ENCODE results near the gene MDFI.
"Not testable (repeated sequence)": the region's sequence is repeated elsewhere in the genome, so short reads cannot be mapped to it uniquely, and the experiment has no call there.

Gene MDFI

DNA sequence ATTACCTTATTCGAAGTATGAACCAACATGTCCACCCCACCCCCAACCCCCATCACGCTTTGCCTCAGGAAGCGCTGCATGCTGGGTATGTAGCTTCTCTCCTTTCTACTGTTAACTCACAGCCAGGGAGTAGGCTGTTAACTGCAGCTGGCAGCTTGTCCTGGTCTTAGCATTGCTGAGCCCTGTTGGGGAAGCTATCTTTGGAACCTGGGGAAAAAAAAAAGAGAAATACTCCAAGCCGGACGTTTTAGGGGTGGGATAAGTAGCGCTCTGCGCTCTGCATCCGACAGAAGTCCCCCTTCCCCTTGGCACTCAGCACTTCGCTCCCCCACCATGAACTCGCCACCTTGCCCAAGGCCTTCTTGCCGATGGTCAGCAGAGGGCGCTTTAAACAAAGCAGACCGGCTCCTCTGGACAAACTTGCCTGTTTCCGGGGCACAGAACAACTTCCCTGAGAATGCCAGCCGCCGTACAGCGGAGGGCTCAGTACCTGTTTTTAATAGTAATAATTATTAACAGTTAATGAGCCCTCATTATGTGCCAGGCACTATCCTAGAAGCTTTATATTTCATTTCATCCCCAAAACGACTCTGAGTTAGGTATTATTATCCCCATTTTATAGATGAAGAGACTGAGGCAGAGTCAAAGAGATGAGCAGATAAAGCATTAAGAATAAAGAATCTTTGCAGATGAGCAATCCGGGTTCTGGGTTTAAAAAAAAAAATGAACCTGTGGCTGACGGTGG, 35.2 kb upstream of the MDFI start:
- peak in 1 of 2 experiments; percentile 46 for DNase-seq

DNA sequence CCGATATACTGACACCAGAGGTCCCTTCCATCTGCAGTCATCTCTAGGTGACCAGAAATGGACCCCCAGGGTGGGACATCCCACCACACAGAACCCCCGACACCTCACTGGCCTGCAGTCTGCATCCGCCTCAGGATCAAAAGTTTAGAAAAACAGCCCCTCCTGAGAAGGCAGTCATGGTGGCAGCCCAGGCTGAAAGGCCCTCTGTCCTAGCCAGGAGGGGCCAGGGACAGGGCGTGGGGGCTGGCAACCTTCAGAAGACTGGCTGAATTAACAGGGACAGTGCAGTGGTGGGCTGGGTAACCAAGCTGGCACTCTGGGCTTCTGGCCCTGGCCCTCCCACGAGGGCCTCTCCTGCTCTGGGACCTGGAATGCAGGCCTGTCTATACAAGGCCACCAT, 34.3 kb upstream of the MDFI start:
- DNase-seq: no peak

DNA sequence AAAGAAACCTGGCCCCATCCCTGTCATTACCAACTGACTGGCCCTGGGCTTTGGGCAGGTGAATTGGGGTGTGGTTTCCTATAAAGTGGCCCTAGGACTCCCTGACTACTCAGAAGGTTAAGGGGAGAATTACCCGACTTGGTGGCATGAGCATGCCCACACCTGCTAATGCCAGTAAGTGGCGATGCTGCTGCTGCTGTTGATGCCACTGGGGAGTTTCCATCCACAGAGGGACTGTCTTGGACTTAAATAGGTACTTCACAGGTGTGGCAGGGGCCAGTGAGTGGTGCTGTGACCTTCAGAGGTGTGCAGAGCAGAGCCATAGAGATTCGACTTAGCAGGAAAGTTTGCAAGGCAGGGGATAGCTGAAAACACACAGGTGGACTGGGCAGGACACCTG, 32.6 kb upstream of the MDFI start:
- no peak for DNase-seq

DNA sequence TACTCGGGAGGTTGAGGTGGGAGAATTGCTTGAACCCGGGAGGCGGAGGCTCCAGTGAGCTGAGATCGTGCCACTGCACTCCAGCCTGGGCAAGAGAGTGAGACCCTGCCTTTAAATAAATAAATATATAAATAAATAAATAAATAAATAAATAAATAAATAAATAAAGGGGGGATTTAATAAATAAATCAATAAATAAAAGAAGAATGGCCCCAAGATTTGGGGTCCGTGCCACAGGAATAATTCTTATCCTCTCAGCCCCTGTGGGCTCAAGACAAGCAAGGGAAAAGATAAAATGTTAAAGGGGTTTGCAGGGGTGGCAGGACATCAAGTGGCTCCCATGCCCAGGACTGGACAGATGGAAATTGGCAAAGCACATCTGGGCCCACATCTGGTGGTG, 31.2 kb upstream of the MDFI start:
- DNase-seq: no peak

DNA sequence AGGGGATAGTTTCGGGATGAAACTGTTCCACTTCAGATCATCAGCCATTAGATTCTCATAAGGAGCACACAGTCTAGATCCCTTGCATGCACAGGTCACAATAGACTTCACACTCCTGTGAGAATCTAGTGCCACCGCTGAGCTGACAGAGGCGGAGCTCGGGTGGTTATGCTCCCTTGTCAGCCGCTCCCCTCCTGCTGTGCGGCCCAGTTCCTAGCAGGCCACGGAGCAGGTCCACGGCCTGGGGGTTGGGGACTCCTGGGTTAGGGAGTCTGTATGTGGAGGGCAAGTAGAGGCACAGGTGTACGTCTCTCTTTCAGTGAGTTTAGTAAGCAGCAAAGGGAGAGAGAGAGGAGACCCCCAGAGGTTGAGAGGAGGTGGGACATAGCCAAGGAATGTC, 30.5 kb upstream of the MDFI start:
- no peak for DNase-seq

DNA sequence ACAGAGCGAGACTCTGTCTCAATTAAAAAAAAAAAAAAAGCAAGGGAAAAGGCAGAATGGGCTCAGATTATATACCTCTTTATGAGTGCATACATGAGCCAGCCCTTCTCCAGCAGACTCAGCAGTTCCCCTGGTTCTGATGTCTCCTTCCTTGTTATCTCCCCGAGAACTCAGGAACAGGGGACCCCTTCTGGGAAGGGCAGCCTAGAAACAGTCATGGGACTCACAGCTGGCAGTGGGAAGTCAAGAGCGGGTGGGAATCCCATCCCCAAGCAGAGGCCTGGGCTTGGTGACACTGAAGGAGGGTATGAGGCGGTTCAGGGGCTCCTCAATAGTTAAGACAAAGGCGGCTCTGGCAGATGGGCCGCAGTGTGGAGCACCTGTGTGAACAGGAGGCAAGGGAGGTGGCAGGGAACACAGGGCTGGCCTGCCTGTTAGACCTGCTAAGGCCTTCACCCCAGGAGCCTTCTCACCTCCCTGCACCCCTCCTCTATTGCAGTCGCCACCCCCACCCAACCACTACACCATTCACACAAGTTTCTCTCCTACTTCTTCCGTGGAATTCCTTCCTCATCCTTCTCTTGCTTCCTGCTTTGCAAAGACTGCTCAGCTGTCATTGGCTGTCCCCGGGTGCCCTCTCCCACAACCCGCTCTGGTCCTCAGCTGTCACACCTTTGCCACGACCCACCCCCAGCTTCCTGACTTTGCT, 29.7 kb upstream of the MDFI start:
- no peak for DNase-seq

DNA sequence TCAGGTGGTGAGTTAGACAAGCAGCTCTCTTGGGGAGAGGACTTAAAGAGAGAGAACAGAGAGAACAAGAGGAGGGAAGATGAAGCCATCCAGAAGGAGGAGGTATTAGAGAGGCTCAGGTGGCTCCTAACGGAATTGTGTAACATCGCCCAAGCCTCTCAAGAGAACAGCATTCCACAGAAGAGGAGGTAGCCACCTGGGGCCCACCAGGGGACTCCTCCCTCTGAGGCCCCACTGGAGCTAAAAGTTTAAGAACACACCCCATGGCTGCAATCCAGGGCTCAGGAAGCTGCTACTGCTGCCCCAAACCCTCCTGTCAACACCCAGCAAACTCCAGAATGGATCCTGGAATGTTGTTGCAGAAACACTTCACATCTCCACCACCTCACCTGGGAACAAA, 23.6 kb upstream of the MDFI start:
- DNase-seq: no peak

DNA sequence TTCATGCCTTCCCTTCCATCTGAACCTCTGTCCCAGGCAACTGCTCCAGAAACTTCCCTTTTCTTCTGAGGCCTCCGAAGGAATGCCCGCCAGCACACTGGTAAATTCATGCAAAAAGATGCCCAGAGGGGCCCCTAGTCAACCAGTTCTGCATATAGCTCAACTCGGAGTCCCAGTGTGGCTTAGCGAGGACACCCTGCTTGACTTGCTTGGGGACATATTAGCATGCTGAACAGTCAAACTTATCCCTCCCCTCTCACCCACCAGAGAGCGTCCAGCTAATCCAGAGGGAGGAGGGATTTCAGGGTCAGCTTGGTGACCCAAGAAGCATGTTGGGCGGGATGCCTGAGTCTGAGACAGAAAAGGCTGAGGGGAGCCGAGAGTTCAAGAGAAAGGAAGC, 23.0 kb upstream of the MDFI start:
- no peak for DNase-seq

DNA sequence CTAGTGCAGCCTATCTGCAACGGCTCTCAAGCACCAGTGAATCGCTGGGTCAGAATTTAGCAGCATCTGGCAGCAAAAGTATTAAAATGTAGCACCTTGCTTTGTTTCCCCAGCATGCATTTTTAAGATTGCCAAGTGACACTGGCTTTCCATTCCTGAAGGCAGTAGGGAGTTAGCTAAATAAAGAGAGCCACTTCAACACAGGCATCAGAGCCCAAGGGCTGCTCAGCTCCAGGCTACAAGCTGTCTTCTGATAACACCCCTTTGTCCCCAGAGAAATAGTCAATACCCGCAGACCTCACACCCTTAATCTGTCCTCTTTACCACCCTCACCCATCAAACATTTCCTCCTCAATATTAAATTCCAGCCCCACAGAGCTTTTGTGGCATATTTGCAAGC, 19.7 kb upstream of the MDFI start:
- DNase-seq: no peak

DNA sequence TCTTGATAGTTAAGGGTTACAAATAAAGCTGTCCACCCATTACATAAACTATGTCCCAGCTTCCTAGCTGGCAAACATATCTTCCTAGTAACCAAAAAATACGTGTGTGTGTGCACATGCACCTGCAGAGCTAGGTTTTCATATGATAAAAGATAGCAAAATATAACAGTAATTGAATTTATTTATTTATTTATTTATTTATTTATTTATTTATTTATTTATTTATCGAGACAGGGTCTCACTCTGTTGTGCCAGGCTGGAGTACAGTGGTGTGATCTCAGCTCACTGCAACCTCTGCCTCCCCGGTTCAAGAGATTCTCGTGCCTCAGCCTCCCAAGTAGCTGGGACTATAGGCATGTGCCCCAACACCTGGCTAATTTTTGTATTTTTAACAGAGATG, 19.1 kb upstream of the MDFI start:
- DNase-seq: not testable (repeated sequence)

DNA sequence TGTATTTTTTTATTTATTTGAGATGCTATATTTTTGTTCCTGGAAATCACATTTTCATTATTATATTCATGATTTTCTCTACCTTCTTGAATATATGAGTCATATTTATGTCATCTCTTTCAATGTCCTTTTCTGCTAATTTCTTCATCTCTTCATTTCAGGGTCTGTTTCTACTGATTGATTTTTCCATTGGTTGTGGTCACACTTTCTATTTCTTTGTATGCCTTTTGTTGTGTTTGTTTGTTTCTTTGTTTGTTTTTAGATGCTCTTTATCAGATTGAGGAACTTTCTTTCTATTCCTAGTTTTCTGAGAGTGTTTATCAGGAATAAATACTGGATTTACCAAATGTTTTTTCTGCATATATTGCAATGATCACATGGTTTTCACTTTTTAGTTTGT, 16.9 kb upstream of the MDFI start:
- no peak for DNase-seq

DNA sequence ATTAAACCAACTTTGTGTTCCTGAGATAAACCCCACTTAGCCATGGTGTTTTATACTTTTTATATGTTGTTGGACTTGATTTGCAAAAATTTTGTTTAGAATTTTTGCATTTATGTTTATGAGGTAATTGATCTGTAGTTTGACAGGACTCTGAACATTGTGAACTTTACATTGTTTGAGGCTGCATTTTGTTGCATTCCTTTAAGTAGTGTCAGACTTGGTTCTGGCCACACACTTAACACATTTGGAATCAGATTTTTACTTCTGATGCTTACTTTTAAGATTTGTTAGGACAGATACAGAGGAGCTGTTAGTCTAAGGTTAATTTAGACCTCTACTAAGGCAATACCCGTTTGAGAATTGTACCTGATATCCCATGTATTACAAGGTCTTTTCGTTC, 16.5 kb upstream of the MDFI start:
- DNase-seq: no peak

DNA sequence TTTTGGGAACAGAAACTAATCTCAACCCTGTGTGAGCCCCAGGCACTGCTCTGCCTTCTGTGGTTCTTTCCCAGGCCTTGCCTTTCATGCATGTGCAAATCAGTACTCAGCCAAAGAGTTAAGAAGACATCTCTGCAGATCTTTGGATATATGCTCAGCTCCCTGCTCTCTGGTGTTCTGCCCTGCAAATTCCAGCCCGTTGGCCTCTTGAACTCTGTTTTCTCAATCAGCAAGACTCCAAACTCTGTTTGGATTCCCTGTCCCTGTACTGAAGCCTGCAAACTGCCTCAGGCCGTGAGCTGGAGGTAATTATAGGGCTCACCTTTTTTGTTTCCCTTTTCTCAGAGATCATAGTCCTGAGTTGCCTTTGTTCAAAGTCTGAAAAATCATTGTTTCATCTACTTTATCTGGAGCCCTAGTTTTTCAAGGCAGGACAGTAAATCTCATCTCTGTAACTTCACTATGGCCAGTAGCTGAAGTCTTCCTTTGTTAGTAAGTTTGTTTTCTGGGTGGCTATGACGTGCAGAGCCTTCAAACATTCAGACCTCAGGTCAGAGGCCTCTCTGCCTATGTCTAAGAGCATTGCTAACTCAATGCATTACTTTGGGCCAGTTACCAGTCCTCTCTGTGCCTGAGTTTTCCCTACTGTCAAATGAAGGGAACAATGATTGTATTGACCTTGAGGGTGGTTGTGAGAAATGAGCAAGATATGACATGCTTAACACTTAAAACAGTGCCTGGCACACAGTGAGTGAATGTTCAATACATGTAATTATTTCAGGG, 15.9 kb upstream of the MDFI start:
- DNase-seq: no peak

DNA sequence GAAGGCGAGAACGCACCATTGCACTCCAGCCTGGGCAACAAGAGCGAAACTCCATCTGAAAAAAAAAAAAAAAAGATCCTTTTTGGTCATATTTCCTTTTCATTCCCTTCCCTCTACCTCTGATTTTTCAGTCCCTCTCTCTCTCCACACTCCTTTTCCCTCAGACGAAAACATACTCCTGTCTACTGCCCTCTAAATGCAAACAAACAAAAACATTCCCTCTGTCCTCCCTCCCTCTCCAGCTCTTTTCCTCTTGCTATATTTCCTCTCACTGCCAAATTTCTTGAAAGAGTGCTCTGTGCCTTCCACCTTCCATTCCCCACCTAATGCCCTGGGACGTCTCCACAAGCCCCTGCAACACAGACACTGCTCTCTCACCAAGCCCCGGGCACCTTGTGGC, 14.9 kb upstream of the MDFI start:
- no peak for DNase-seq

DNA sequence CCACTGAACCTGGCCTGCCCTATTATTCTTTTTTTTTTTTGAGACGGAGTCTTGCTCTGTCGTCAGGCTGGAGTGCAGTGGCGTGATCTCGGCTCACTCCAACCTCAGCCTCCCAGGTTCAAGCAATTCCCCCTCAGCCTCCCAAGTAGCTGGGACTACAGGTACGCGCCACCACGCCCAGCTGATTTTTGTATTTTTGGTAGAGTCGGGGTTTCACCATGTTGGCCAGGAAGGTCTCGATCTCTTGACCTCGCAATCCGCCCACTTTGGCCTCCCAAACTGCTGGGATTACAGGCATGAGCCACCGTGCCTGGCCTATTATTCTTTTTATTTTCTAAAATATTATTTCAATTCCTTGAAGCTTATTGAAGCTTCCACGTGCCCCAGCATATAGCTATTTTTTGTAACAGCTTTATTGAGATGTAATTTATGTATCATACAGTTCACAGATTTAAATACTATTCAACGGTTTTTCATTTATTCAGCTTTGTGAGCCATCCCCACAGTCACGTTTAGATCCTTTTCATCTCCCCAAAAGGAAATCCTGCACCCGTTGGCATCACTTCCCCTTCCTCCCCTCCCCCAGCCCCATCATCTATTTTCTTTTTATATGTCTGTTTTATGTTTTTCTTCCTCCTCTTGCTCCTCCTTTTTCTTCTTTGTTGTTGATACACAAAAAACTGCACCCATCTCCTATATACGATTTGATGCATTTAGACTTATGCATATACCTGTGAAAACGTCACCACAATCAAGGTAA, 13.5 kb upstream of the MDFI start:
- no peak for DNase-seq

DNA sequence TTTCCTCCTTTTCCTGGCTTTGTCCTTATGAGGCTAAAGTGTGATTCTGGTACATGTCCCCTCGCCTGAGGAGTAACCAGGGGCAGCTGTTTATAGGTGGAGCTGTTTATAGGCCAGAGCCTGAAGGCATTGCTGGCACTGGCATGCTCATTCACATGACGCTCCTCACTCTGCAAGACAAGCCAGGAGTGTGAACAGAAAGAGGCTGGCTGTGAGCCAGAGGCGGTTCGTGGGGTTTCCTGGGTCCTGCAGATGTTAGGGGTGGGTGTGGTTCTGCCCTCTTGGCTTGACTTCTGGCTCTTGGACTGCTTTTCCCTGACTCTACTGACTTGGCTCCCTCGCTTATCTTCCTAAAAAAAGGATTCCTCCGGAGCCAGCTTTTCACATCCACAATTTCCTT, 12.8 kb upstream of the MDFI start:
- no peak for DNase-seq

DNA sequence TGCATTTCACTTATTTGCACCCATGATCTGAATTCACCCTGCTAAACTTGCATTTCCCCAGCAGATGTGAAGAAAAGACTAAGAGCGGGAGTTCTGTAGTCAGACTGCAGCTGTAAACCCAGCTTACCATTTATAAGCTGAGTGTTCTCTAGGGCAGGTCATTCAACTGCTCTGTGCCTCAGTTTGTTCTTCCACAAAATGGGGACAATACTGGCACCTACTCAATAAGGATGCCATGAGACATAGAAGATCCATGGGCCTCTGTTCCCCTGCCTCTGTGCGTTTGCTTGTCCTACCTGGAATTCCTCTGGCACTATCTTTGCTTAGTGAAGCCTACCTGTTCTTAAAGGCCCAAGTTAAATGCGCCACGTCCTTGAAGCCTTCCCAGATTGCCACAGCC, 12.2 kb upstream of the MDFI start:
- no peak for DNase-seq

DNA sequence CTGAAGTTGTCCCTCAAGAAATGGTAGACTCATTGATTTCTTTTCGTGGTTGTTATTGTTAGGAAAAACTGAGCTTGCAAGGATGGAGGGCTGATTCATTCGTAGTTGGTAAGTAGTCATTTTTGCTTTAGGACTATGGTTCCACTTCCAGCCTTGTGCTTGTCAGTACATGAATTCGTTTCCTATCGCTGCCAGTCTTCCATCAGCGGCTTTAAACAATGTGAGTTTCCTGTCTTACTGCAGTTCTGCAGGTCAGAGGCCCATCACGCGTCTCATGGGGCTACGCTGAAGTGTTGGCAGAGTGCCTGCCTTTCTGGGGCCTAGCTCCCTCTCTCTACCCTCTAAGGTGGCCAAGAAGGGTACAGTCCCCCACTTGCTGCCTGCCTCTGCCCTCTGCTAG, 11.4 kb upstream of the MDFI start:
- no peak for DNase-seq

DNA sequence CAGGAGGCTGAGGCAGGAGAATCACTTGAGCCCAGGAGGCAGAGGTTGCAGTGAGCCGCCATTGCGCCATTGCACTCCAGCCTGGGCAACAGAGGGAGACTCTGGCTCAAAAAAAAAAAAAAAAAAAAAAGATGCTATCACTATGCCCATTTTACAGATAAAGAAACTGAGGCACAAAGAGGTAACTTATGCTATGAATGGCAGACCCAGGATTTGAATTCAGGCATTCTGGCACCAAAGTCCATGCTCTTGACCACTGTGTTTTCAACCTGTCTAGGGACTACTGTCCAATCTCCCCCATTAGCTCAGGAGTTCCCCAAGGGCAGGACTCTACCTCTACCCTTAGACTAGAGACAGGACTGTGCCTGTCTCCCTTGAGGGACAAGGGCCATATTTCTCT, 9.1 kb upstream of the MDFI start:
- DNase-seq: no peak

DNA sequence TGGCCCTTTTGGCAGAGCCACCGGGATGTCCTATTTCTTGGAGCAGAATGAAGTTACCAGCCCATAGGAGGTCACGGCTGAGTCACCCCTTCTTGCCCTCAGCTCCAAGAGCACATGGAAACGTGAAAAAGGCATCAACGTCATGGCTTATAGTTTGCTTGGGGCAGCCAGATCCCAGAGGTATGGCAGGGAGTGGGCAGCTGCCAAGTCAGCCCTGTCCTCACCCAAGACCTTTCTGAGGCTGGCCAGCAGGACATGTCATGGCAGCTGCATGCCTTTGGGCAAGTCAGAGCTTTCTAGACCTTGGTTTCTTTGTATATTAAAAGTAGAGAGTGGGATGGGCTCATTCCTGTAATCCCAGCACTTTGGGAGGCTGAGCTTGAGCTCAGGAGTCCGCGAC, 8.2 kb upstream of the MDFI start:
- DNase-seq: no peak

DNA sequence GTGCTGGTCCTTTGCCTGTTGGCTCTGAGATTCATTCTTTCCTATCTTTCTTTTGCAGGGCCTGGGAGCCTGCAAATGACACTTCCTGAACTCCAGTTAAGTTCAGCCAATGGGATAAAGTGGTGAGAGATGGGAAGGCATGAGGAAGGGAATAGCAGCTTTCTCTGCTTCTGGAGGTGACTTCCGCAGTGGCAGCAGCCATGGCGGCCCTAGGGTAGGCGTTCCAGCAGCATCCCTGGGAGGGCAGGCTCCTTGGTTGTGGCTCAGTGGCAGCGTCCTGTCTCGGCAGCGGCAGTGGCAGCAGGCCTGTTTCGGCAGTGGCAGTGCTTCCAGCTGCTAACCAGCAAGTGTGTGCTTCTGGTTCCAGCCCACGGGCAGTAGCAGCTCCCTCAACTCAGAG, 7.3 kb upstream of the MDFI start:
- no peak for DNase-seq

DNA sequence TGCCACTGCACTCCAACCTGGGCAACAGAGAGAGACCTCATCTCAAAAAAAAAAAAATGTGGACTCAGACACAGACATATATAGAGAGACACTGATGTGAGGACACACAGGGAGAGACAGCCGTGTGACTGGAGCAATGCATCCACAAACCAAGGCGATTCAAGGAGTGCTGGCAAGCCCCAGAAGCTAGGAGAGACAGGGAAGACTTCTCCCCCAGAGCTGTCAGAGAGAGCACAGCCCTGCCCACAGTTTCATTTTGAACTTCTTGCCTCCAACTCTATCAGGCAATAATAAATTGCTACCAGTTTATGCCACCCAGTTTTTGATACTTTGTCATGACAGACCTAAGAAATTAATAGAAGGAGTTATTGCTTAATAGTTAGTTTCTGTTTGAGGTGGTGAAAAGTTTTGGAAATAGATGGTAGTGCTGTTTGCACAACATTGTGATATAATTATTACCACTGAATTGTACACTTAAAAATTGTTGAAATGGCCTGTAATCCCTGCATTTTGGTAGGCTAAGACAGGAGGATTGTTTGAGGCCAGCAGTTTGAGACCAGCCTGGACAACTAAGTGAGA, 5.1 kb upstream of the MDFI start:
- no peak for DNase-seq

DNA sequence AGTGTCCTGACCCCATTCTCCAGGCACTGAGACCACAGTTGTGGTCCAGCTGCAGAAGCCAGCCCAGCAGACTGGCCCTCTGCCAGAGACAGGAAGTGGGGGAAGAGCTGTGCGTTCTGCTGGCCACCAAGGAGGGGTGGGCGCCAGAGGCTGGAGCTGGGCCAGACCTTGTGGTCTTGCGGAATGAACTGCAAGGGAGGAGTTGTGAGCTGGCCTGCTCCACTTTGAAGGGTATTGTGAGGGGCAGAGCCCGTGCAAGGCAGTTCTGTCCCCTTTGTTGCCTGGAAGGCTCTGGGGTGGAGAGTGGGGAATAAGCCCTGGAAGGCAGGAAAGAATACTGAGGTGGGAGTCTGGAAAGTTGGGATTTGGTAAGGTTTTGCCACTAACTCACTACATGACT, 3.6 kb upstream of the MDFI start:
- DNase-seq: no peak
